ENCODE results near the gene JARID2. TPM values are rescaled to one million over a fixed set of nuclear protein-coding genes. Genes with fewer than 3 reads are reported as not detected.
A peak's percentile ranks its signal among the peaks of the same experiment; 100 is the strongest.

JARID2 gene
- total RNA-seq, 1 experiment from 2014 or later = 21.0 TPM

GRCh38 chr6:15246217-15246665, 372 bp downstream of the JARID2 start:
- Mint-ChIP-seq H3K9me3 (ENCODE audit: unreplicated experiment) (no peaks in the 10 kb centered on the region), H3K4me1 (ENCODE audit: insufficient read depth, unreplicated experiment) (peaks cover 10% of the 10 kb centered on the region)
- intact Hi-C loops (cut with micrococcal nuclease) = loop anchor here (1.0 to 5.0 kb wide), 7 partner anchors 113 to 1035 kb away; no protein-coding TSS in a partner anchor

GRCh38 chr6:15246666-15247499, 1.0 kb downstream of the JARID2 start:
- BruUV-seq (replicated peaks) = no TSS peak
- no peaks in the 10 kb centered on the region for H3K9me3 Mint-ChIP-seq (ENCODE audit: unreplicated experiment)
- peak overlapping the region; percentile 95 for H3K4me3 Mint-ChIP-seq (ENCODE audit: unreplicated experiment)
- ChIA-PET CTCF (interaction anchor here (0.5 to 0.9 kb wide), 12 partner anchors 47 to 1325 kb away, joined by 3 to 6 read pairs (median 3); no protein-coding TSS in a partner anchor), POLR2A (interaction anchor here (0.6 to 3.1 kb wide), 24 partner anchors 9 to 1636 kb away, joined by 3 to 19 read pairs (median 3); no protein-coding TSS in a partner anchor)
- no peaks in the 10 kb centered on the region for H3K27me3 Mint-ChIP-seq (ENCODE audit: insufficient read depth, unreplicated experiment)
- H3K27ac Mint-ChIP-seq (ENCODE audit: low read depth, unreplicated experiment) = peak overlapping the region; percentile 94
- H3K36me3 Mint-ChIP-seq (ENCODE audit: insufficient read depth, unreplicated experiment) = peaks cover 7% of the 10 kb centered on the region
- peak; percentile 35 for DNase-seq (ENCODE audit: unreplicated experiment)
- H3K4me1 Mint-ChIP-seq (ENCODE audit: insufficient read depth, unreplicated experiment) = peaks cover 10% of the 10 kb centered on the region
- intact Hi-C loops (cut with micrococcal nuclease) = loop anchor here (1.0 to 5.0 kb wide), 8 partner anchors 114 to 1036 kb away; no protein-coding TSS in a partner anchor
- TF ChIP-seq CTCF (IDR thresholded peaks at IDR 0.05; ENCODE audit: unreplicated experiment) = no peak

More at GRCh38 chr6:15246217-15246665, 372 bp downstream of the JARID2 start:
- Mint-ChIP-seq H3K36me3 (ENCODE audit: insufficient read depth, unreplicated experiment) (peaks cover 7% of the 10 kb centered on the region), H3K27me3 (ENCODE audit: insufficient read depth, unreplicated experiment) (no peaks in the 10 kb centered on the region), H3K4me3 (ENCODE audit: unreplicated experiment) (peak overlapping the region; percentile 95), H3K27ac (ENCODE audit: low read depth, unreplicated experiment) (peak overlapping the region; percentile 94)
- TF ChIP-seq CTCF (IDR thresholded peaks at IDR 0.05; ENCODE audit: unreplicated experiment) = no peak
- DNase-seq (ENCODE audit: unreplicated experiment) = peak; percentile 29
- CTCF ChIA-PET = no interaction called here
- TSS peak; percentile 81 for BruUV-seq (replicated peaks)
- POLR2A ChIA-PET = interaction anchor here (0.7 to 3.1 kb wide), 11 partner anchors 9 to 1180 kb away, joined by 3 to 19 read pairs (median 4); no protein-coding TSS in a partner anchor

- ChIA-PET POLR2A (interaction anchor here (0.7 to 3.1 kb wide), 20 partner anchors 8 to 1037 kb away, joined by 3 to 19 read pairs (median 4); no protein-coding TSS in a partner anchor), CTCF (interaction anchor here (0.5 to 1.4 kb wide), 14 partner anchors 48 to 1326 kb away, joined by 3 to 6 read pairs (median 3); no protein-coding TSS in a partner anchor)
- peak overlapping the region; percentile 95 for H3K4me3 Mint-ChIP-seq (ENCODE audit: unreplicated experiment)
- peaks cover 7% of the 10 kb centered on the region for H3K36me3 Mint-ChIP-seq (ENCODE audit: insufficient read depth, unreplicated experiment)
- peak; percentile 33 for TF ChIP-seq CTCF (IDR thresholded peaks at IDR 0.05; ENCODE audit: unreplicated experiment)
- TSS peak; percentile 62 for BruUV-seq (replicated peaks)
- H3K9me3 Mint-ChIP-seq (ENCODE audit: unreplicated experiment) = no peaks in the 10 kb centered on the region
- H3K27me3 Mint-ChIP-seq (ENCODE audit: insufficient read depth, unreplicated experiment) = no peaks in the 10 kb centered on the region
- peak overlapping the region; percentile 94 for H3K27ac Mint-ChIP-seq (ENCODE audit: low read depth, unreplicated experiment)
- peaks cover 16% of the 10 kb centered on the region for H3K4me1 Mint-ChIP-seq (ENCODE audit: insufficient read depth, unreplicated experiment)
- intact Hi-C loops (cut with micrococcal nuclease) = loop anchor here (1.0 to 5.0 kb wide), 7 partner anchors 115 to 580 kb away; no protein-coding TSS in a partner anchor
- peak; percentile 56 for DNase-seq (ENCODE audit: unreplicated experiment)
These were observed 1.9 kb downstream of the JARID2 start for GRCh38 chr6:15247500-15248450.
